ENCODE data around the gene SHISA2. TPM values are rescaled to one million over a fixed set of nuclear protein-coding genes. Genes with fewer than 3 reads are reported as not detected.

SHISA2 gene
- total and polyA plus RNA-seq, 2 of the 13 experiments (the other 11 are each of a cell fraction or from before 2014, with no cell fraction given), result not detected

- H3K27ac ChIP-seq (ENCODE audit: extremely low read length, insufficient read depth, low read length), result no peak overlapping the region
- POLR2A ChIA-PET, result no interaction called here
- DNase-seq (ENCODE audit: low spot score), result no peak
- WGBS (ENCODE audit: low lambda C conversion rate), result 0% methylated on average over 1 of the region's 1 CpG
- CTCF ChIA-PET (ENCODE audit: low intra/inter-chr PET ratio, low total read pairs), result no interaction called here
- no peak overlapping the region for H2AFZ ChIP-seq (ENCODE audit: low read length)
- TF ChIP-seq CCDC6 (CRISPR knock-in tag; IDR thresholded peaks at IDR 0.05), result no peak
- H3K9ac ChIP-seq (ENCODE audit: insufficient read depth, low read depth, low read length), result no peak overlapping the region
- BruUV-seq (replicated peaks), result no TSS peak
- no peak for FAIRE-seq
- no peaks in the 10 kb centered on the region; a peak in 1 of 5 replicates for H3K27me3 ChIP-seq (ENCODE audit: control insufficient read depth in 1 of 2, insufficient read depth in 2 of 2, low read length in 2 of 2)
- H3K9me3 ChIP-seq (ENCODE audit: low read length), result 0 out of 2 replicates have a peak, but pooled peaks cover 9% of the 10 kb centered on the region
- no peak overlapping the region for H3K4me3 ChIP-seq (replicated peaks in 1 of 3; ENCODE audit: insufficient read depth in 1 of 3, low read depth in 2 of 3, low read length in 3 of 3)
- H3K36me3 ChIP-seq (replicated peaks in 1 of 2; ENCODE audit: control insufficient read depth in 1 of 2, insufficient read depth in 2 of 2, low read length in 2 of 2), result no peaks in the 10 kb centered on the region
- H3K4me1 ChIP-seq (ENCODE audit: insufficient read depth, low read length), result no peaks in the 10 kb centered on the region
- H3K79me2 ChIP-seq (ENCODE audit: insufficient read depth, low read length), result no peaks in the 10 kb centered on the region
- no peaks in the 10 kb centered on the region for H4K20me1 ChIP-seq (ENCODE audit: insufficient read depth, low read length)
- intact Hi-C loops (cut with micrococcal nuclease; ENCODE audit: unreplicated experiment), result no loop called here
- H3K4me2 ChIP-seq (ENCODE audit: low read depth, low read length), result no peak overlapping the region
- no peak for ATAC-seq
- in situ Hi-C loops (cut with HindIII; ENCODE audit: extremely low pct_ligation_motif_present, low pct_unique_long_range_greater_than_20kb), result no loop called here
These were observed 44.3 kb downstream of the SHISA2 start for GRCh38 chr13:26007261-26008125.

Other genes with a start within 250 kb of the SHISA2 start
- gene RNF6, start 170.3 kb upstream of the SHISA2 start, total RNA-seq (2016; rRNA removed; fragmentation: Illumina TruSeq; extraction: Trizol), result 36.8 and 57.0 TPM in 2 replicates
- gene RNF6, start 170.3 kb upstream of the SHISA2 start, polyA plus RNA-seq (2011; rRNA removed), result 11.2 and 14.6 TPM in 2 replicates
- gene CDK8, start 202.1 kb upstream of the SHISA2 start, total RNA-seq (2016; rRNA removed; fragmentation: Illumina TruSeq; extraction: Trizol), result 16.4 and 21.3 TPM in 2 replicates
- 13.7 and 15.8 TPM in 2 replicates for gene CDK8, start 202.1 kb upstream of the SHISA2 start, polyA plus RNA-seq (2011; rRNA removed)

Measured in HepG2 (cell line).